Spleen (tissue), 7 donors: ENCODE measurements around the gene VAC14.

Source experiments
- POLR2A ChIP-seq, 3 donors: fragments of 450-650 bp; IDR thresholded peaks; one replicate each; pipeline ENCODE4 v1.5.1; 2017; ENCODE audit warnings: antibody characterized with exemption in 3 of 3, mild to moderate bottlenecking in 1 of 3
- POLR2AphosphoS5 ChIP-seq, 3 donors: sonication (generic); formaldehyde crosslinking; IDR thresholded peaks; one replicate each; pipeline ENCODE4 v1.5.1; 2017; ENCODE audit warnings: antibody characterized with exemption in 3 of 3
- TF ChIP-seq, protein P1 (sequence below), 11 experiments: fragments of 200-600 bp in 7 of 11; fragments of 450-650 bp in 4 of 11; sonication (generic) in 4 of 11; IDR thresholded peaks in 8 of 11; conservative IDR thresholded peaks in 3 of 11; 1 replicate in 7 of 11; 2 replicates in 4 of 11; pipeline versions ENCODE4 v1.4.0 to v1.8.0; 2016 to 2021; ENCODE audit warnings: antibody characterized with exemption in 11 of 11, inconsistent platforms in 4 of 11, mild to moderate bottlenecking in 1 of 11
- donor health status: DM: no; HTN: no; CAD: no; lungs with moderate emphysema.
- donor health status: DM: no; HTN: no; CAD: no.
- donor health status: DM: no; HTN: no; CAD: no.

DNA sequence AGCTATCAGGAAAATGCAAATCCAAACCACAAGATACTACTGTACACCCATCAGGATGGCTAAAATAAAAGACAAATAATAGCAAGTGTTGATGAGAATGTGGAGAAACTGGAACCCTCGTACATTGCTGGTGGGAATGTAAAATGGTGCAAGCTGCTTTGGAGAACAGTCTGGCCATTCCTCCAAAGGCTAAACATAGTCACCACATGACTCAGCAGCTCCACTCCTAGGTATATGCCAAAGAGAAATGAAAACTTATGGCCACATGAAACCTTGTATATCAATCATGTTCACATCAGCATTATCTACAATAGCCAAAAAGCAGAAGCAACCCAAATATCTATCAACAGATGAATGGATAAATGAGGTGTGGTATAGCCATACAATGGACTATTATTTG is 28.5 kb downstream of the VAC14 start:
- TF ChIP-seq, protein P1, sequence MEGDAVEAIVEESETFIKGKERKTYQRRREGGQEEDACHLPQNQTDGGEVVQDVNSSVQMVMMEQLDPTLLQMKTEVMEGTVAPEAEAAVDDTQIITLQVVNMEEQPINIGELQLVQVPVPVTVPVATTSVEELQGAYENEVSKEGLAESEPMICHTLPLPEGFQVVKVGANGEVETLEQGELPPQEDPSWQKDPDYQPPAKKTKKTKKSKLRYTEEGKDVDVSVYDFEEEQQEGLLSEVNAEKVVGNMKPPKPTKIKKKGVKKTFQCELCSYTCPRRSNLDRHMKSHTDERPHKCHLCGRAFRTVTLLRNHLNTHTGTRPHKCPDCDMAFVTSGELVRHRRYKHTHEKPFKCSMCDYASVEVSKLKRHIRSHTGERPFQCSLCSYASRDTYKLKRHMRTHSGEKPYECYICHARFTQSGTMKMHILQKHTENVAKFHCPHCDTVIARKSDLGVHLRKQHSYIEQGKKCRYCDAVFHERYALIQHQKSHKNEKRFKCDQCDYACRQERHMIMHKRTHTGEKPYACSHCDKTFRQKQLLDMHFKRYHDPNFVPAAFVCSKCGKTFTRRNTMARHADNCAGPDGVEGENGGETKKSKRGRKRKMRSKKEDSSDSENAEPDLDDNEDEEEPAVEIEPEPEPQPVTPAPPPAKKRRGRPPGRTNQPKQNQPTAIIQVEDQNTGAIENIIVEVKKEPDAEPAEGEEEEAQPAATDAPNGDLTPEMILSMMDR (IDR thresholded peaks at IDR 0.05 in 8 of 11, conservative IDR thresholded peaks at IDR 0.05 in 3 of 11): no peak
- TF ChIP-seq POLR2AphosphoS5 (IDR thresholded peaks at IDR 0.05) (no peak), POLR2A (IDR thresholded peaks at IDR 0.05) (no peak)
